Measurements from ENCODE around the gene MAGI2. TPM values are rescaled to one million over a fixed set of nuclear protein-coding genes. Genes with fewer than 3 reads are reported as not detected.
A peak's percentile ranks its signal among the peaks of the same experiment; 100 is the strongest.

Gene MAGI2
- total and polyA plus RNA-seq, 2 of the 13 experiments (the other 11 are each of a cell fraction or from before 2014, with no cell fraction given), result 1.5 to 3.8 TPM

- TF ChIP-seq ZBTB39 (CRISPR knock-in tag; IDR thresholded peaks at IDR 0.05) (no peak), FOXA1 (IDR thresholded peaks at IDR 0.05) (no peak), FOXA1 (CRISPR knock-in tag; IDR thresholded peaks at IDR 0.05) (0 out of 2 replicates have a peak, but pooled peaks have one; percentile 4), MEF2D (CRISPR knock-in tag; IDR thresholded peaks at IDR 0.05) (peak; percentile 67; the same call in 1 of the 2 replicates), ZBTB20 (CRISPR knock-in tag; IDR thresholded peaks at IDR 0.05; ENCODE audit: borderline replicate concordance, low read depth) (no peak; the same call in 1 of the 2 replicates), HMGXB3 (CRISPR knock-in tag; IDR thresholded peaks at IDR 0.05; ENCODE audit: borderline replicate concordance) (peak; percentile 49; the same call in 1 of the 2 replicates), ZNF749 (CRISPR knock-in tag; IDR thresholded peaks at IDR 0.05; ENCODE audit: borderline replicate concordance) (no peak; the same call in 1 of the 2 replicates), LBX2 (CRISPR knock-in tag; IDR thresholded peaks at IDR 0.05; ENCODE audit: borderline replicate concordance) (no peak), CBFB (CRISPR knock-in tag; IDR thresholded peaks at IDR 0.05) (0 out of 2 replicates have a peak, but pooled peaks have one; percentile 60), TFDP2 (CRISPR knock-in tag; IDR thresholded peaks at IDR 0.05) (peak; percentile 61), ZNF441 (CRISPR knock-in tag; IDR thresholded peaks at IDR 0.05; ENCODE audit: borderline replicate concordance) (no peak; the same call in 1 of the 2 replicates), ZNF883 (CRISPR knock-in tag; IDR thresholded peaks at IDR 0.05; ENCODE audit: not compliant biosample characterization) (peak; percentile 20), ATAD3A (CRISPR knock-in tag; IDR thresholded peaks at IDR 0.05) (no peak), ZBTB34 (CRISPR knock-in tag; IDR thresholded peaks at IDR 0.05) (peak; percentile 50; the same call in 1 of the 2 replicates), ZNF343 (CRISPR knock-in tag; IDR thresholded peaks at IDR 0.05) (no peak), HOXA5 (CRISPR knock-in tag; IDR thresholded peaks at IDR 0.05) (no peak; the same call in 1 of the 2 replicates), ZNF614 (CRISPR knock-in tag; IDR thresholded peaks at IDR 0.05; ENCODE audit: borderline replicate concordance) (peak; percentile 55; the same call in 1 of the 2 replicates), ZNF362 (CRISPR knock-in tag; IDR thresholded peaks at IDR 0.05; ENCODE audit: borderline replicate concordance) (no peak; the same call in 1 of the 2 replicates), ZNF878 (CRISPR knock-in tag; IDR thresholded peaks at IDR 0.05) (peak; percentile 58; the same call in 1 of the 2 replicates)
These were observed 1.4 kb downstream of the MAGI2 start (continued) for GRCh38 chr7:79452032-79452494.
